NCI-H524 (cell line): ENCODE measurements around the gene PPME1.

Experiments
- DNase-seq, 2 experiments: peaks; one replicate each; lab custom pipeline; 2025; lab: John Stamatoyannopoulos, UW

PPME1 gene

GRCh38 chr11:74226907-74227306, 55.8 kb downstream of the PPME1 start:
- DNase-seq, result no peak

- no peak for DNase-seq
These were observed 61.3 kb downstream of the PPME1 start for GRCh38 chr11:74232311-74232950.

- no peak for DNase-seq
These were observed 62.6 kb downstream of the PPME1 start for GRCh38 chr11:74233683-74234082.

DNA sequence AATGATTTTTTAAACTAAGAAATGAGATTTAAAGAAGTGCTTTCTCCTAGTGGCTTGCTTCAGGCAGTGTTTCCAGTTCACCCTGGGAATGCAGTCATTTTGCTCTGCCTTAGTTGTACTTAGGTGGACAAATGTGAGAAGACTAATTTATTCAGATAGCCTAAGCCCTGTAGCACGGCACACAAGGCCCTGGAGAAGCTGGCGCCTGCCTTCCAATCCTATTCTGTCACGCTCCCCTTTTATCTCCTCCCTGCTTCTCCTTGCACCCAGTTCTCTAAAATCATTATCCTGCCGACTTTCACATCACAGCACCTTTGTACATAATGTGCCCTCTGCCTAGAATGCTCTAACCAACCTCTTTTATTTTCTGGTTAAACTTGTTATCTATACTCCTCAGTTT, 64.0 kb downstream of the PPME1 start:
- no peak for DNase-seq

DNA sequence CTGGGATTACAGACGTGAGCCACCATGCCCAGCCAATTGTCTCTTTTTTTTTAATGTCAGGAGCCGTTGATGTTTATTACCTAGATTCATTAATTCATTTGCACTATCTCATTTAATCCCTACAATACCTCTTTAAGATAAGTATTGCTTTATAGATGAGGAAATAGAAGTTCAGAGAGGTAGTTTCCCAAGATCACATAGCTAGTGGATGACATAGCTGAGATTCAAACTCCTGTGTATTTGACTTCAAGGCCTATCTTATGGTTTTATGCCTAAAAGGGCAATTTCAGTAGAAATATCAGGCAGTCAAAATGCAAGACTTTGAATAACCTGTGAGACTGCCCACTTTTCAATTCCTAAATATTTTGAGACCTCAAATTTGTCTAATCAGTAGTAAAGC, 66.5 kb downstream of the PPME1 start:
- DNase-seq, result no peak

DNA sequence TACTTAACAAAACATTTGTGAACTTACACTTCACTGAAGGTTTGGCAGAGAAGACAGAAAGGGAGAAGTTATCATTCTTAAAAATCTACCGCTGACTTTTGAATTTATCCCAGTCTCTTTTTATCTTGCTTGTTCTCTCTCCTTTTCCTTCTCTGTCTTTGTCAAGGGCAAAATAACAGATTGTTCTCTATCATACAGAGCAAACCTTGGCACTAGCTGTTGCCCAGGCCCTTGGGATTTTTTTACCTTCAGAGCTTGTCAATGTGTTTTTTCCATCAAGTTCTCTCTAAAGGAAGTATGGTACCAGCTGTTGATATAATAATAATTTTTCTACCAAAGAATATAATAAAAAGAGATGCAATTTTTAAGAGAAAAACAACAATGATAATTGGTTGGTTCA, 67.2 kb downstream of the PPME1 start:
- DNase-seq, result no peak

DNA sequence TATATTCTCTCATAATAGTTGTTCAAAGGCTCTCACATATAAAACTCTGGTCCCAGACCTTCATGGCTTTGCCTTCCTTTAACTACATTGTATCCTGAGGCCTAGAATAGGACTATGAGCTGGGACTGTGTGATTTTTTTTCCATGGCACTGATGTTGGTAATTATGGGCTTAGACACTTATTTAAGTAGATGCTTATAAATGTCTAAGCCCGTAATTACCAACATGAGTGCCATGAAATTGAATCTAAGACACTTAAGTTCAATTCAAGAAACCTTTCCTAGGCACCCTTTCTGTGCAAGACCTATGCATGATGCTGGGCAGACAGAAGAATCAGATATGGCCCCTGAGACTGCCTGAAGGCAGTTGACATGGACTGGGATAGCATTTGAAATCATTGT, 77.4 kb downstream of the PPME1 start:
- peak; percentile 14 to 47 for DNase-seq

- DNase-seq, result no peak
These were observed 78.4 kb downstream of the PPME1 start for GRCh38 chr11:74249496-74249895.

DNA sequence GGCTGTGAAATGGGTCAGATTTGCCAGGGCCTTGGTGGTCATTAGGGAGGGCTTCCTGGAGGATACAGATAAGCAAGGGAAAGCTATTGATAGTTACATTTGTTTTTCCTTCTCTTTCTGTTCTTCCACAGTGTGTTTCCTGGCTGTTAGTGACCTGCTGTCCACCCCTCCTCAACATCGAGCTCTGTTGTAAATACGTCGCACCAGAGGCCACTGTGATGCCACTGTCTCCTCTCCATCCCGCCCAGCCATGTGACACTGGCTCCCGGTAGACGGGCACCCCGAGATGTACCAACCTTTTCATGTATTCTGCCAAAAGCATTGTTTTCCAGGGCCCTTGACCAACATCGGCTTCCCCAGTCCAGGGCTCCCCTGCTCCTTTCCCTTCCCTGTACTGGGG, 82.3 kb downstream of the PPME1 start:
- no peak for DNase-seq

DNA sequence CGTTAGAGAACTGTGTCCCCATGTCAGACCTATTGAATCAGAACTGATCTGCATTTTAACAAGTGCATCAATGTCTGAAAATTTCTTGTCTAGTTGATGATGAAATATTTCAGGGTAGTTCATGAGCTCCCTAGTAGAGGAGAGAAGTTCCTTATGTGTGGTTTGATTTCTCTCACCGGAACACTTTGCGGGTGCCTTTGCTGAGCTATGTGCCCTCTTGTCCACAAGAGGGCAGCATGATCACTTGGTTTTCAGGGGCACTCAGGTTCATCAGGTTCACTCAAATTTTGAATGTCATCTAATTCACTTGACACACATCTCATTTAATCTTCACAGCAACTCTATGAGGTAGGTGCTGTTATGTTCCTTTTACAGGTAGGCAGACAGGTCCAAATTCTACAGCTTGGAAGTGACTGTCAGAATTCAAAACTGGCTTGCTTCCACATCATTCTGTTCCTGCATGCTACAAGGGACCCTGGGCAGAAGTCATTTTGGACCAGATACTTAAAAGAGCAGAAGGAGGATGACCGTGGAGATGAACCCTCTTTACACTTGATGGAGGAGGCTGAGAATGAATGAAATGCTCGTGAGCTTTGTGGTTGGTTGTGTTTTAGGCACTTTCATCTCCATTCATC, 84.8 kb downstream of the PPME1 start:
- DNase-seq, result peak; percentile 14 to 64

DNA sequence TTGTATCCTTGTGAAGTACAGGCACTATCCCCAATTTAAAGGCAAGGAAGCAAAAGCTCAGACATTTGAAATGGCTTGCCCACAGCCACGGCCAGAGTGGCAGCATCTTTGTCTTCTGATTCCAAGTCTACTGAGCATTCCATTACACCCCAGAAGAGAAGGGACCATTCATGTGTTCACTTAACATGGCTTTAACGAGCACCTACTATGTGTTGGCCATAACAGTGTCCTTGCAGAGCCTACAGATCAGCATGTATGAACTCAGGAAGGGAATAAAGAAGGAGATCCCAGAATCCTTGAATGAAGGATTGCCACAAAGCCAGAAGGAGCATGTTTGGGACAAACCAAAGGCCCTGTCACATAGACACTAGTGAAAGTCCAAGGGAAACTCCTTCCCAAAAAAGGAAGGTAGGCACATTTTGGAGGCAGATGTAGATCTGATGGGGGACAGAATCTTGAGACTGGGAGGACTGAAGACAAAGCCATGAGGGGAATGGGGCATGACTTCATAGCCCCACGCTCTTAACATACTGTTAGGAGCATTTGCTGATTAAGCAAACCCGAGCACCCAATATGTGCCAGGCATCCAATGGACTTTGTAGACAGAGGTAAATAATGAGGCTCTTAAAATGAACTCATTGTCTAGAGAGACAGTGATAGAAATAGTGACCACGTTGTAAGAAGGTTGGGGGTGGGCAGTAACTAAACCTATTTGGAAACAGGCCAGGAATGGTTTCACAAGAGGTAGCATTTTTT, 85.5 kb downstream of the PPME1 start:
- no peak for DNase-seq

GRCh38 chr11:74257959-74258553, 87.0 kb downstream of the PPME1 start:
- DNase-seq, result no peak

GRCh38 chr11:74262725-74263124, 91.6 kb downstream of the PPME1 start:
- no peak for DNase-seq

GRCh38 chr11:74265256-74265655, 94.2 kb downstream of the PPME1 start:
- DNase-seq, result no peak

- no peak for DNase-seq
These were observed 95.9 kb downstream of the PPME1 start for GRCh38 chr11:74267014-74267413.

DNA sequence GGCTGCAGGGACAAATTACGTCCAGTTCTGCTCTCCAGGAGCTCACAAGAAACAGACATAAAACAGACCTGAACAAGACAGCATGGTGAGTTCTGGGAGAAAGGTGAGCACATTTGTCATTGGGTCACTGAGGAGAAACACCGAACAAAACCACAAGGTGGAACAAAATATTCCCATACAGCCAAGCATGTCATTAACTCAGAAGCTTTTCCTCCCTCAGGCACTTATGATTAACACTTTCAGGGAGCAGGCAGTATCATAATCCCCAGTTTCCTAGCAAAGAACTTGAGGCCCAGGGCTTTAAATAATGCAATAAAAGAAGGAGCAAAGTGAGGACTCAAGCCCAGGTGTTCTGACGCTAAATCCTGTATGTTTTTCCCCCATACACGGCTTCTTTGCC, 97.4 kb downstream of the PPME1 start:
- no peak for DNase-seq

DNA sequence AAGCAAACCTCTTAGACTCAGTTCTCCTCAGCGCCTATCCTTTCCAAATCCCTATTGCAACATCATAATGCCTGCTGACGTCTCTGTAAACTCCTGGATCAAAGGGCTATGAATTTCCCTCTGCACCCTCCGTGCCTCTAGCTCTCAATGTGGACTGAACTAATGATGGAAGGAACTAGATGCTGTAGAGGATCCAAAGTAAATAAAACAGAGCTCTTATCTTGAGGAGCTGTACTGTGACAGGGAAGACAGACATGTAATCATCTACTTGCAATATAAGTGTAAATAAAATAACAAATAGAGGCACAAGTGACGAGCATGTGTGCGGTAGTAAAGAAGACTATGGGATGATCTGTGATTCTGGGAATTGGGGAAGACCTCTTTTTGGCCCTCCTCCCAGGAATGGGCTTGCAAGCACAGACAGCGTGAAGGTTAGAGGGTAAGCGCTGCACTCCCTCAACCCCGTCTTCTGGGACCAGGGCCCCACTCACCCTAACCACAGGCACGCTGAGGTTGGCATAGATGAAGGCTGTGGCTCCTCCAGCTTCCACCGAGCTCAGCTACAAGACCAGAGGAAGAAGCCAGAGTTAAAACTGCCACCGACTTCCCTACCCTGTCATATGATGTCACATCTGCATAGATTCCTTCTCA, 98.2 kb downstream of the PPME1 start:
- DNase-seq, result no peak

DNA sequence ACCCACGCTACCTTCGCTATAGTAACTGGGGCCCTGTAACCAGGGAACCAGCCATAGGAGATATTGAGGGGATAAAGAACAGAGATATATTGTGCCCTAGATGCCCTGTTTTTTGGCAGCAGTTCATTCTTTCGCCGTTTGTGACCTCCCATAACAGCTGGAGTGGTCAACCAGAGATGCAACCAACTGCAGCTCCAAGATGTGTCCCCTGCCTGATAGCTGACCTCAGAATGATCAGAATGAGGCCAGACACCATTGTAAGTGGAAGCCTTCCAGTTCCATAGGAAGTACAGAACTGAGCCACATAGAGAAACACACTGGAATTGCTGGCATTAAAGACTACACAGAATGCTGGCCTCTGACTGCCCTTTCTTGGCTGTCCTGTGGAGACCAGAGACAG, 101.2 kb downstream of the PPME1 start:
- DNase-seq, result no peak

DNA sequence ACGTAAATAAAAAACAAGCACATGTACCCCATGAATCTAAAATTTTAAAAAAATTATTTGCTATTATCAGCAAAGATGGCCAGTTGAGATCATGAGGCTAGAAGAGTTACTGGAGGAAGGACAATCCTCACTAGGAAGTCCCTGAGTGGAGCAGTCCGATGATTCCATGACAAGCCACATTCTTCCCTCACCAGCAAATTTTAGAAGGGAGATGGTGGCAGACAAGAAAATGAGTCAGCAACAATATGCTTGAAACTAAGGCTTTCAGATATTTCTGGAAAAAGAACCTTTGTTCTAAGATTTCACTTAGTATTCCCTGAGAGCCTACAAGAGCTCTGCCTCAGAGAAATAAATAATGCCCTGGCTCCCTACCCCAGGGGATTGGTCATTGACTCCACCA, 105.5 kb downstream of the PPME1 start:
- no peak for DNase-seq

GRCh38 chr11:74278103-74278502, 107.0 kb downstream of the PPME1 start:
- no peak for DNase-seq

DNA sequence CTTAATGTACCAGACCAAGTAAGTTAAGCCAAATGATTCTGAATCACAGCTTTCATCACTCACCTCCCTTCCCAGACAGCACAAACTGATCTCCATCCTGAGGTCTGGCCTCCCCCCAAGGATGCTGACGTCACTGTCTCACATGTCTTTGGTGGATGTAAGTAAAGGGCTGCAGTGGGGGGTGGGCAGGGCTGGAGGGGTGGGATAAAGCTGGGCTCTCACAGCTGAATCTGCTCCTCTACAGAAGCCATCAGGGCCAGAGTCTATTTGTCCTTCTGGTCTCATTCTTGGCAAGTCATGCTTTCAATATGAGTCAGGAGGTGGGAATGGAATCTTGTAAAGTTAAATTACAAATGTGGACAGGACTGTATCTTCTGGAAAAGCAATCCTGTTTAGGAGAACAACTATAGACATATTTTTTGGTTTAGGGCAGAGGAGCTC, 107.7 kb downstream of the PPME1 start:
- DNase-seq, result no peak

DNA sequence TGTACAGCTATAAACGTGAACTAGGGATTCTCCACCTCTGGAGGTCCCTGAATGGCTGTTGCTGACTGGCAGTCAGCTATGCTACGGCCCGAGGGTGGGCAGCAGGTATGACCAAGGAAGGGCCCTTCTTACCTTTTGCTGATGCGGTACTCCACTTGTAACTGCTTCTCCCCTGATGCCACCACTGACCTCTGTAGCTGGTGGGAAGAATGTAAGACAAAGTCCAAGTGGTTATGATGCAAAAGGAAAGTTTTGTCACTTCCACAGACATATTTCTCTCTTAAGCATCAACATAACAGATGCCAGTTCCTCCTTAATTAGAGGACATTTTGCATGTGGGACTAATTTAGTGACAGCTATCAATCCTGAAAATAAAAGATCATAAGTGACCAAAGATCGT, 108.2 kb downstream of the PPME1 start:
- DNase-seq, result no peak
